Activated CD8-positive, alpha-beta memory T cell treated with anti-CD3 and anti-CD28 coated beads for 36 hours (primary cell): ENCODE results near the gene NUDC. TPM values are rescaled to one million over a fixed set of nuclear protein-coding genes. Genes with fewer than 3 reads are reported as not detected.

ENCODE experiments used
- total RNA-seq, 2 experiments: library from RNA; stranded (reverse); gene quantifications; one replicate each; pipeline ENCODE4 v1.2.3, GENCODE V29; 2021

Gene NUDC
- total RNA-seq, 2 experiments from 2014 or later, result 160 to 161 TPM

Other genes starting within 250 kb of the NUDC start
- gene ARID1A, start 225.7 kb upstream of the NUDC start, total RNA-seq, result 10 to 100 TPM; 85.7 to 87.5 TPM
- 10 to 100 TPM; 27.3 to 31.6 TPM for gene PIGV, start 133.8 kb upstream of the NUDC start, total RNA-seq
- 10 to 100 TPM; 61.3 to 64.4 TPM for gene ZDHHC18, start 95.1 kb upstream of the NUDC start, total RNA-seq
- gene SFN, start 58.6 kb upstream of the NUDC start, total RNA-seq, result under 1 TPM; 0.21 to 0.27 TPM
- 10 to 100 TPM; 73.0 to 78.4 TPM for gene GPN2, start 31.5 kb upstream of the NUDC start, total RNA-seq
- 10 to 100 TPM; 14.5 to 15.2 TPM for gene GPATCH3, start 21.3 kb upstream of the NUDC start, total RNA-seq
- not detected for gene NR0B2, start 7.8 kb upstream of the NUDC start, total RNA-seq
- gene KDF1, start 38.7 kb downstream of the NUDC start, total RNA-seq, result under 1 TPM in 1 of 2 experiments, not detected in 1; 0.15 TPM
- under 1 TPM; 0.55 to 0.99 TPM for gene TRNP1, start 71.9 kb downstream of the NUDC start, total RNA-seq
- not detected for gene TENT5B, start 91.1 kb downstream of the NUDC start, total RNA-seq
- 10 to 100 TPM; 23.9 to 24.2 TPM for gene SLC9A1, start 233.4 kb downstream of the NUDC start, total RNA-seq